AG09319 (cell line): ENCODE measurements around the gene TFF1.

Experiments used
- DNase-seq: peaks from one replicate; pipeline ENCODE4 v3.0.0-alpha.2; 2010; ENCODE audit warnings: low read depth; ENCODE audit errors: extremely low read depth
- TF ChIP-seq, protein P1 (sequence below): IDR thresholded peaks from 2 replicates; pipeline ENCODE4 v1.5.1; 2011; ENCODE audit warnings: low read depth, mild to moderate bottlenecking, inconsistent platforms, low read length, moderate library complexity

Gene TFF1

DNA sequence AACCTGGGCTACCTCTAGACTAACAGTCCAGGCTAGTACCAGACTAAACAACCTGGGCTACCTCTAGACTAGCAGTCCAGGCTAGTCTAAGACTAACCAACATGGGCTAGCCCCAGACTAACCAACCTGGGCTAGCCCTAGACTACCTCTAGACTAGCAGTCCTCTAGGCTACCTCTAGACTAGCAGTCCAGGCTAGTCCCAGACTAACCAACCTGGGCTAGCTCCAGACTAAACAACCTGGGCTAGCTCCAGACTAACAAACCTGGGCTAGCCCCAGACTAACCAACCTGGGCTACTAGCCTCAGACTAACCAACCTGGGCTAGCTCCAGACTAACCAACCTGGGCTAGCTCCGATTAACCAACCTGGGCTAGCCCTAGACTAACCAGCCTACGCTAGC, 17.6 kb downstream of the TFF1 start:
- TF ChIP-seq, protein P1, sequence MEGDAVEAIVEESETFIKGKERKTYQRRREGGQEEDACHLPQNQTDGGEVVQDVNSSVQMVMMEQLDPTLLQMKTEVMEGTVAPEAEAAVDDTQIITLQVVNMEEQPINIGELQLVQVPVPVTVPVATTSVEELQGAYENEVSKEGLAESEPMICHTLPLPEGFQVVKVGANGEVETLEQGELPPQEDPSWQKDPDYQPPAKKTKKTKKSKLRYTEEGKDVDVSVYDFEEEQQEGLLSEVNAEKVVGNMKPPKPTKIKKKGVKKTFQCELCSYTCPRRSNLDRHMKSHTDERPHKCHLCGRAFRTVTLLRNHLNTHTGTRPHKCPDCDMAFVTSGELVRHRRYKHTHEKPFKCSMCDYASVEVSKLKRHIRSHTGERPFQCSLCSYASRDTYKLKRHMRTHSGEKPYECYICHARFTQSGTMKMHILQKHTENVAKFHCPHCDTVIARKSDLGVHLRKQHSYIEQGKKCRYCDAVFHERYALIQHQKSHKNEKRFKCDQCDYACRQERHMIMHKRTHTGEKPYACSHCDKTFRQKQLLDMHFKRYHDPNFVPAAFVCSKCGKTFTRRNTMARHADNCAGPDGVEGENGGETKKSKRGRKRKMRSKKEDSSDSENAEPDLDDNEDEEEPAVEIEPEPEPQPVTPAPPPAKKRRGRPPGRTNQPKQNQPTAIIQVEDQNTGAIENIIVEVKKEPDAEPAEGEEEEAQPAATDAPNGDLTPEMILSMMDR, result no peak
- DNase-seq, result no peak

DNA sequence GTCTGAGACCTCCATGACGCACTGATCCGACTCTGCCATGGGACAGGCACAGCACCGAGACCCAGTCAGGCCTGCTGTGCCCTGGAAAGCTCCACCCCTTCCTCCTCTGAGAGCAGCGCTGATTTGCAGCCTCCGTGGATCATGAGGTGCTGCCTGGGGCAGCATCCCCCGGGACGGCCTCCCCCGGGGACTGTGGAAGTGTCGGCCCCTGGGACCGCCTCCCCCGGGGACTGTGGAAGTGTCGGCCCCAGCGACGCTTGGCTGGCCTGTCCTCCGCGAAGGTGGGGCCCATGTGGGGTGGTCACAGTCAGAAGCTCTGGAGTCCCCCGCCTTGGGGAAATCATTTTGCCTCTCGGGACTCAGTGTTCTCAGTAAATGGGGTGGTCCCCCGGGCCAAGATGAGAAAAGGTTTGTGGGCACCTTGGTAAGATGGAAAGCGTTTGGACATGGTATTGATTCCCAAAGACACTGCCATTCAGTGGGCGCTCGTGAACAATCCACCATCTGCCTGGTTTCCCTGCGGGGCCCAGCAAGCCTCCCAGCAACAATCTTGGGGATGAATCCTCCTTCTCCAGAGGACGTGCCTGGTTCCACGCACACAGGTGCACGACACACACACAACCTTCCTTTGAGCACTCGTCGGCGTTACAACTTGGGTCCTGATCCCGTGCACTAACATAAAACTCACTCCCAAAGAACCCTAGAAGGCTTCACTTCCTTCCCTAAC, 18.6 kb downstream of the TFF1 start:
- TF ChIP-seq, protein P1, result no peak
- DNase-seq, result no peak

DNA sequence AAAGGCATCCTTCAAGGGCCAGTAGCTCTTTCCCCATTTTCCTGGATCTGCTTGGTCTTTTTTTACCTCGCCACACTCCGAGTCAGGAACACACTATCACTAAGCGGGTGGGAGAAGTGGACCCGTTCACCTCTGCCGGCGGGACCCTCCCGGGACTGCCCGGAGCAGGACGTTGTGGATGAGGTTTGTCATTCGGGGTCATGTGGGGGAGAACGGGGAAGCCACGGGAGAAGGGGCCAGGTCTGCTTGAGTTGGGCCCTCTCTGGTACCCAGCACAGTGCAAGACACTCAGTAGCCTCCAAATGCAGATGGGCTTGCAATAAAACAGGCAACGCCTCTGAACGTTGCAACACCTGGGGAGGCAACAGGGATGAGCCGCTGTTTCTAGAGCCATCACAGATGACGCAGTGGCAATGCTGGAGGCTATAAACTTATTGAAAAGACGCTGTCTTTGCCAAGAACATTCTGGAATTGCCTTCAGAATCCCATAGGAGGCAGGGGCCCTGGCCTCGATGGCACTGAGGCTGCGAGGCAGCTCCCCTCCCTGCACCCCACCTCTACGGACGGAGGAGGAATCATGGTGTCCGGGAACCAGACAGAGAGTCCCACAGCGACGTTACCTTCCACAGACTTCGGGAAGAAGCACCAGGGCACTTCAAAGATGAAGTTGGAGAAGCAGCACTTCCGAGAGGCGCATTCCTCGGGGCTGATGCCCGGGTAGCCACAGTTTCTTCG, 19.3 kb downstream of the TFF1 start:
- TF ChIP-seq, protein P1, result no peak
- no peak for DNase-seq

DNA sequence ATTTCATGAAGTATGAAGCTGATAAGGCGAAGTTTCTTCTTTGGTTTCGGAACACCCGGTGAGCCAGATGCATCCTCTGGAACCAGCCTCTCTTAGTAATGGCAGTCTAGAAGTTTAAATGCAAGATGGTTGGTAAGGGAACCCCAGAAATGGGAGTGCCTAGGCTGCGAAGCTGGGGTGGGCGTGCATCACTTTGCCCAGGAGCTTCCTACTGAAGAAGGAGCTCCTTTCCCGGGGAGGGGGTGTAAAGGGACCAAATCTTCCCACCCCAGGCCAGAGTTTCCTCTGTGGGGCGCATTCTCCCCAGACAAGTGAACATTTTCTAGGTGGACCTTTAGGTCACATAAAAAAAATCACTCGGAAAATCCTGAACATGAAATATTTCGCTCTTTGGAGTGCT, 19.9 kb downstream of the TFF1 start:
- TF ChIP-seq, protein P1, result no peak
- DNase-seq, result no peak

DNA sequence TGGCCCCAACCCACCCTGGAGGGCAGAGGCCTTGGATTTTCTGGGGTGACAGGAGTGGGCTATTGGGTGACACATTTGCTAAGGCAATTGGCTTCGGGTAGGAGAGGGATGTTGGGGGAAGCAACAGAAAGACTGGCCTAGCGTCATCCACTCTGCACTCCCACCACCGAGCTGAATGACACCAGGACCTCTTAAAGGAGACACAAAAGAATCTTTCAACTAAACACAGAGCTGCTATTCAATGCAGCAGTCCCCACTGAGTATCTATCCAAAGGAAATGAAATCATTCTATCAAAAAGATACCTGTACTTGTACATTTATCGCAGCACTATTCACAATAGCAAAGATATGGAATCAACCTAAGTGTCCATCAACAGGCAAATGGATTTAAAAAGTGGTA, 21.7 kb downstream of the TFF1 start:
- TF ChIP-seq, protein P1, result no peak
- DNase-seq, result no peak

GRCh38 chr21:42343963-42344510, 22.3 kb downstream of the TFF1 start:
- DNase-seq, result no peak
- TF ChIP-seq, protein P1, result no peak

DNA sequence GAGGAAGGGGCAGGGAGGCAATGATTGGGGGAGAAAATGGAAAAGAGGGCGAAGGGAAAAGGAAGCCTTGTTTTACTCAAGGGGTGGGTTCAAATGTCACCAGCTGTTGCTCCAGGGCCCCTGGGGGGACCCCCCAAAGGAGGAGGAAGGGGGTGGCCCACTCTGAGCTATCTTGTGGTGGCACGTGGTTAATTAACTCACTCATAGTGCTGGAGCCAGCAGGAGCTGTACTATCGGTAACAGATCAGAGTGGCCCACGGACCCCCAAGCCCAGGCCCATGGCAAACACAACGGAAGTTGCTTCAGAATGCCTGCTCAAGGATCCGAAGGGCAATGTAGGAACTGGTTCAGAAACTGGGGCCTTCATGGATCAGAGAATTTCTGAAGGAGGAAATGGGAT, 22.8 kb downstream of the TFF1 start:
- TF ChIP-seq, protein P1, result no peak
- no peak for DNase-seq
